GM19043 (cell line): Measurements from ENCODE around the gene POU5F1.

ENCODE experiments used
- ATAC-seq: cut with Tn5 transposase; IDR thresholded peaks from one replicate; pipeline ENCODE4 v1.9.1; 2021; ENCODE audit warnings: low read depth; ENCODE audit not compliant: unreplicated experiment

The POU5F1 gene

GRCh38 chr6:31116661-31117385, 53.7 kb downstream of the POU5F1 start:
- ATAC-seq: no peak

- no peak for ATAC-seq
Measured at GRCh38 chr6:31115941-31116560, 54.4 kb downstream of the POU5F1 start.

- ATAC-seq: no peak
Measured at GRCh38 chr6:31114970-31115849, 55.3 kb downstream of the POU5F1 start.

GRCh38 chr6:31114541-31114878, 56.0 kb downstream of the POU5F1 start, which contains the start of gene PSORS1C1:
Gene PSORS1C1, plus strand, starts transcription at chr6:31114800. Its CDS starts 14,833 bp downstream, at chr6:31129633.
- ATAC-seq: no peak
